ENCODE data around the gene NOS3.

DNA sequence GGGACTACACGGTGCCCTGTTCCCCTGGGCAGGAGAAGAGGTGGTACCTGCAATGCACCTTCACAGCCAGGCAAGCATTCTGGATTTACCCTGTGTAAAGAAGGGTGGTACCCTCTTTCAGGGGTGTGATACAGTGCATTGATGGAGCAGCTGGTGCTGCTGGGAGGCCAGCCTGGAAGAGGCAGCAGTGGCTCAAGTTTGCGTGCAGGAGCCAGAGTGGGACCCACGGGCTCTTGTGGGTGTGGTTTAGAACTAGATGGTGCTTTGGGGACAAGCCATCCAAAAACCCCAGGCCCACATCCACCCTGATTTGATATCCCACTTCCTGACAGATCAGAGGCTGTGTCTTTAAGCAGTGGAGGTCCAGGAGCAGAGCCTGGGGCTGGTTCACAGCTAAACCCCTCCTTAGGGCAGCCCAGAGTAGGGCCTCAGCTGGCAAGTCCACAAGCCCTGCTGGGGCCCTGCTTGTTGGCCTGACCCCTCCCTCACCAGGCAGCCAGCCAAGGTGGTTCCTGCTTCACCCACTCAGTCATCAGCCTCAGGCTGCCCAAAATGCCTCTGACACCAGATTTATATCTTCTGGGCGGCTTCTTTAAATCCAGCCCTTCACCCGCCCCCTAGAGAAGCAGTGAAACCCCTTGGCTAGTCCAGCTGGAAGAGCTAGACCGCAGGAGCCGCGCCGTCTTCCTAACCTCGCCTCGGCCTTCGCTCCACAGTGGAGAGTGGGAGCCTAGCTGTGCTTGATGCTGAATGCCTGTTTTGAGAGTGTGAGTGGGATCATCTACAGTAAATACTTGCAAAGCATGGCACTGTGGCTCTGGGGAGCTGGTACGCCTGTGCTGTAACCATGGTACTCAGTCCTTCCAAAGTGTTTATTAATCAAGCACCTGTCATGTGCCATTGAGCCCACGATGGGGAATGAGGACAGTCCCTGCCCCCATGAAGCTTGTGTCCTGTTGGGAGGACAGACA lies 56.1 kb downstream of the NOS3 start:
- TF ChIP-seq EZH2phosphoT487 (IDR thresholded peaks at IDR 0.05; ENCODE audit: insufficient read depth, low read depth) (no peak), EZH2 (IDR thresholded peaks at IDR 0.05; ENCODE audit: insufficient read depth, poor library complexity, severe bottlenecking) (no peak)

All from GM23248 (cell line).